GM23338 (cell line): Measurements from ENCODE around the gene MPEG1. TPM values are rescaled to one million over a fixed set of nuclear protein-coding genes. Genes with fewer than 3 reads are reported as not detected.

Source experiments
- CREB1 ChIP-seq: fragments of 250-450 bp; sonication (Bioruptor Pico); IDR thresholded peaks from 2 replicates; pipeline ENCODE4 v1.5.0; 2020; ENCODE audit warnings: low read depth, mild to moderate bottlenecking, moderate library complexity
- EZH2phosphoT487 ChIP-seq: fragments of 200-600 bp; sonication (generic); IDR thresholded peaks from one replicate; pipeline ENCODE4 v1.8.1; 2018; ENCODE audit warnings: antibody characterized with exemption; ENCODE audit not compliant: unreplicated experiment
- JUNB ChIP-seq: IDR thresholded peaks from one replicate; pipeline ENCODE4 v1.6.1; 2016; ENCODE audit warnings: antibody characterized with exemption; ENCODE audit not compliant: unreplicated experiment
- NANOG ChIP-seq: IDR thresholded peaks from 2 replicates; pipeline ENCODE4 v1.6.1; 2016; ENCODE audit warnings: antibody characterized with exemption, borderline replicate concordance
- POLR2AphosphoS5 ChIP-seq: IDR thresholded peaks from 2 replicates; pipeline ENCODE4 v1.6.1; 2016; ENCODE audit warnings: antibody characterized with exemption, low read depth
- ZNF114 ChIP-seq: fragments of 250-450 bp; sonication (Bioruptor Pico); IDR thresholded peaks from 2 replicates; pipeline ENCODE4 v1.5.0; 2020; ENCODE audit warnings: mild to moderate bottlenecking, moderate library complexity
- polyA plus RNA-seq: library from polyadenylated mRNA; unstranded; fragments of >200 nt; fragmentation: Nextera tagmentation; extraction: Ambion mirVana; gene quantifications from 2 replicates; pipeline ENCODE4 v1.2.1, GENCODE V29; 2016
- total RNA-seq: library from RNA; depleted of rRNA; stranded (reverse); fragments of >200 nt; shearing (Covaris generic); gene quantifications from 2 replicates; pipeline ENCODE4 v1.2.3, GENCODE V29; 2014
- TF ChIP-seq, protein P1 (sequence below): fragments of 250-450 bp; sonication (Bioruptor Pico); IDR thresholded peaks from 2 replicates; pipeline ENCODE4 v1.5.0; 2020; ENCODE audit warnings: mild to moderate bottlenecking, moderate library complexity
- TF ChIP-seq, protein P2 (sequence below), 2 experiments: fragments of 200-600 bp in 1 of 2; sonication (generic) in 1 of 2; conservative IDR thresholded peaks; 2 replicates each; pipeline versions ENCODE4 v1.5.1 to v1.6.1; 2016 to 2017; ENCODE audit warnings: antibody characterized with exemption in 2 of 2, low read depth in 2 of 2, mild to moderate bottlenecking in 2 of 2, moderate library complexity in 1 of 2
- TF ChIP-seq, protein P3 (sequence below): IDR thresholded peaks from 2 replicates; pipeline ENCODE4 v1.6.1; 2016; ENCODE audit warnings: antibody characterized with exemption

Gene MPEG1
- total and polyA plus RNA-seq, 2 experiments from 2014 or later = not detected

DNA sequence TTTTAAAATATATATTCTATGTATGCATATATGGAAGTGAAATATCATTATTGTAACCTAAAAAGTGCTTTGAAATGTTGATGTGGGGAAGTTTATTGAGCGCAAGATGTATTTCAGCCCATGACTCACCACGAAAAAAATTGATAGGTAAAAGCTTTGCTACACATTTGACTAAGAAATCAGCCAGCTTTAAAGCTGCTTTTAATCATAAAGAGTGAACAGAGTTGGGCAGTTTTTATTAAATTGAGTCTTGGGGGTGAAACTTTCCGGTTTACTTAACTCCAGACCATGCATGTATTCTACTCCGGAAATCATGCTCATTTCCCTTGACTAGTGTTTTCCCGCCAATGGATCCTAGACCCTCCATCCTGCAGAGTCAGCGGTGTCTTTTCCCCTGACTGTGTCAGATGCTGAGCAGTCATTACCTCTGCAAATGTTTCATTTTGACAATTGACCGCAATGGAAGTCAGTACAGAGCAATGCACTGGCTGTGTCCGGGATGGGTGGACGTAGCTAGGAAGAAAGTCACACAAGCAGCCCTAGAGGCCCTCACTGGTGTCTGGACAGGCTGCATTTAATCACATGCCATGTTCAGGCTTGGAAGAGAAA, 47.2 kb upstream of the MPEG1 start (continued):
- TF ChIP-seq, protein P1, sequence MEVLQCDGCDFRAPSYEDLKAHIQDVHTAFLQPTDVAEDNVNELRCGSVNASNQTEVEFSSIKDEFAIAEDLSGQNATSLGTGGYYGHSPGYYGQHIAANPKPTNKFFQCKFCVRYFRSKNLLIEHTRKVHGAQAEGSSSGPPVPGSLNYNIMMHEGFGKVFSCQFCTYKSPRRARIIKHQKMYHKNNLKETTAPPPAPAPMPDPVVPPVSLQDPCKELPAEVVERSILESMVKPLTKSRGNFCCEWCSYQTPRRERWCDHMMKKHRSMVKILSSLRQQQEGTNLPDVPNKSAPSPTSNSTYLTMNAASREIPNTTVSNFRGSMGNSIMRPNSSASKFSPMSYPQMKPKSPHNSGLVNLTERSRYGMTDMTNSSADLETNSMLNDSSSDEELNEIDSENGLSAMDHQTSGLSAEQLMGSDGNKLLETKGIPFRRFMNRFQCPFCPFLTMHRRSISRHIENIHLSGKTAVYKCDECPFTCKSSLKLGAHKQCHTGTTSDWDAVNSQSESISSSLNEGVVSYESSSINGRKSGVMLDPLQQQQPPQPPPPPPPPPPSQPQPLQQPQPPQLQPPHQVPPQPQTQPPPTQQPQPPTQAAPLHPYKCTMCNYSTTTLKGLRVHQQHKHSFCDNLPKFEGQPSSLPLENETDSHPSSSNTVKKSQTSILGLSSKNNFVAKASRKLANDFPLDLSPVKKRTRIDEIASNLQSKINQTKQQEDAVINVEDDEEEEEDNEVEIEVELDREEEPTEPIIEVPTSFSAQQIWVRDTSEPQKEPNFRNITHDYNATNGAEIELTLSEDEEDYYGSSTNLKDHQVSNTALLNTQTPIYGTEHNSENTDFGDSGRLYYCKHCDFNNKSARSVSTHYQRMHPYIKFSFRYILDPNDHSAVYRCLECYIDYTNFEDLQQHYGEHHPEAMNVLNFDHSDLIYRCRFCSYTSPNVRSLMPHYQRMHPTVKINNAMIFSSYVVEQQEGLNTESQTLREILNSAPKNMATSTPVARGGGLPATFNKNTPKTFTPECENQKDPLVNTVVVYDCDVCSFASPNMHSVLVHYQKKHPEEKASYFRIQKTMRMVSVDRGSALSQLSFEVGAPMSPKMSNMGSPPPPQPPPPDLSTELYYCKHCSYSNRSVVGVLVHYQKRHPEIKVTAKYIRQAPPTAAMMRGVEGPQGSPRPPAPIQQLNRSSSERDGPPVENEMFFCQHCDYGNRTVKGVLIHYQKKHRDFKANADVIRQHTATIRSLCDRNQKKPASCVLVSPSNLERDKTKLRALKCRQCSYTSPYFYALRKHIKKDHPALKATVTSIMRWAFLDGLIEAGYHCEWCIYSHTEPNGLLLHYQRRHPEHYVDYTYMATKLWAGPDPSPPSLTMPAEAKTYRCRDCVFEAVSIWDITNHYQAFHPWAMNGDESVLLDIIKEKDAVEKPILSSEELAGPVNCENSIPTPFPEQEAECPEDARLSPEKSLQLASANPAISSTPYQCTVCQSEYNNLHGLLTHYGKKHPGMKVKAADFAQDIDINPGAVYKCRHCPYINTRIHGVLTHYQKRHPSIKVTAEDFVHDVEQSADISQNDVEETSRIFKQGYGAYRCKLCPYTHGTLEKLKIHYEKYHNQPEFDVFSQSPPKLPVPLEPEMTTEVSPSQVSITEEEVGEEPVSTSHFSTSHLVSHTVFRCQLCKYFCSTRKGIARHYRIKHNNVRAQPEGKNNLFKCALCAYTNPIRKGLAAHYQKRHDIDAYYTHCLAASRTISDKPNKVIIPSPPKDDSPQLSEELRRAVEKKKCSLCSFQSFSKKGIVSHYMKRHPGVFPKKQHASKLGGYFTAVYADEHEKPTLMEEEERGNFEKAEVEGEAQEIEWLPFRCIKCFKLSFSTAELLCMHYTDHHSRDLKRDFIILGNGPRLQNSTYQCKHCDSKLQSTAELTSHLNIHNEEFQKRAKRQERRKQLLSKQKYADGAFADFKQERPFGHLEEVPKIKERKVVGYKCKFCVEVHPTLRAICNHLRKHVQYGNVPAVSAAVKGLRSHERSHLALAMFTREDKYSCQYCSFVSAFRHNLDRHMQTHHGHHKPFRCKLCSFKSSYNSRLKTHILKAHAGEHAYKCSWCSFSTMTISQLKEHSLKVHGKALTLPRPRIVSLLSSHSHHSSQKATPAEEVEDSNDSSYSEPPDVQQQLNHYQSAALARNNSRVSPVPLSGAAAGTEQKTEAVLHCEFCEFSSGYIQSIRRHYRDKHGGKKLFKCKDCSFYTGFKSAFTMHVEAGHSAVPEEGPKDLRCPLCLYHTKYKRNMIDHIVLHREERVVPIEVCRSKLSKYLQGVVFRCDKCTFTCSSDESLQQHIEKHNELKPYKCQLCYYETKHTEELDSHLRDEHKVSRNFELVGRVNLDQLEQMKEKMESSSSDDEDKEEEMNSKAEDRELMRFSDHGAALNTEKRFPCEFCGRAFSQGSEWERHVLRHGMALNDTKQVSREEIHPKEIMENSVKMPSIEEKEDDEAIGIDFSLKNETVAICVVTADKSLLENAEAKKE (CRISPR knock-in tag) = no peak
- TF ChIP-seq CREB1 (CRISPR knock-in tag) (no peak), EZH2phosphoT487 (no peak), JUNB (no peak), POLR2AphosphoS5 (no peak), ZNF114 (CRISPR knock-in tag) (no peak), NANOG (no peak)
- TF ChIP-seq, protein P2, sequence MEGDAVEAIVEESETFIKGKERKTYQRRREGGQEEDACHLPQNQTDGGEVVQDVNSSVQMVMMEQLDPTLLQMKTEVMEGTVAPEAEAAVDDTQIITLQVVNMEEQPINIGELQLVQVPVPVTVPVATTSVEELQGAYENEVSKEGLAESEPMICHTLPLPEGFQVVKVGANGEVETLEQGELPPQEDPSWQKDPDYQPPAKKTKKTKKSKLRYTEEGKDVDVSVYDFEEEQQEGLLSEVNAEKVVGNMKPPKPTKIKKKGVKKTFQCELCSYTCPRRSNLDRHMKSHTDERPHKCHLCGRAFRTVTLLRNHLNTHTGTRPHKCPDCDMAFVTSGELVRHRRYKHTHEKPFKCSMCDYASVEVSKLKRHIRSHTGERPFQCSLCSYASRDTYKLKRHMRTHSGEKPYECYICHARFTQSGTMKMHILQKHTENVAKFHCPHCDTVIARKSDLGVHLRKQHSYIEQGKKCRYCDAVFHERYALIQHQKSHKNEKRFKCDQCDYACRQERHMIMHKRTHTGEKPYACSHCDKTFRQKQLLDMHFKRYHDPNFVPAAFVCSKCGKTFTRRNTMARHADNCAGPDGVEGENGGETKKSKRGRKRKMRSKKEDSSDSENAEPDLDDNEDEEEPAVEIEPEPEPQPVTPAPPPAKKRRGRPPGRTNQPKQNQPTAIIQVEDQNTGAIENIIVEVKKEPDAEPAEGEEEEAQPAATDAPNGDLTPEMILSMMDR (conservative IDR thresholded peaks at IDR 0.05; ENCODE audit: low read depth in 2 of 2) = no peak
- TF ChIP-seq, protein P3, sequence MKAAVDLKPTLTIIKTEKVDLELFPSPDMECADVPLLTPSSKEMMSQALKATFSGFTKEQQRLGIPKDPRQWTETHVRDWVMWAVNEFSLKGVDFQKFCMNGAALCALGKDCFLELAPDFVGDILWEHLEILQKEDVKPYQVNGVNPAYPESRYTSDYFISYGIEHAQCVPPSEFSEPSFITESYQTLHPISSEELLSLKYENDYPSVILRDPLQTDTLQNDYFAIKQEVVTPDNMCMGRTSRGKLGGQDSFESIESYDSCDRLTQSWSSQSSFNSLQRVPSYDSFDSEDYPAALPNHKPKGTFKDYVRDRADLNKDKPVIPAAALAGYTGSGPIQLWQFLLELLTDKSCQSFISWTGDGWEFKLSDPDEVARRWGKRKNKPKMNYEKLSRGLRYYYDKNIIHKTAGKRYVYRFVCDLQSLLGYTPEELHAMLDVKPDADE = no peak
